HL-60 (cell line): Measurements from ENCODE around the gene ZC3H4.

Source experiments
- DNase-seq, 2 experiments: peaks; one replicate each; pipeline ENCODE4 v3.0.0-alpha.2; 2010 to 2020; ENCODE audit warnings: low read depth in 1 of 2, low spot score in 1 of 2
- H3K27ac ChIP-seq: fragments of 250-450 bp; sonication (Bioruptor Pico); replicated peaks from 2 replicates; pipeline ENCODE4 v1.5.1; 2020; ENCODE audit warnings: mild to moderate bottlenecking, moderate library complexity
- H3K27me3 ChIP-seq: fragments of 250-450 bp; sonication (Bioruptor Pico); 2 replicates; pipeline ENCODE4 v1.5.1; 2021; ENCODE audit warnings: mild to moderate bottlenecking, moderate library complexity; ENCODE audit not compliant: insufficient read depth, poor library complexity, severe bottlenecking
- H3K4me3 ChIP-seq: replicated peaks from 2 replicates; pipeline ENCODE4 v1.5.1; 2011; ENCODE audit warnings: mild to moderate bottlenecking, control low read depth, low read length; ENCODE audit not compliant: insufficient read depth
- GABPA ChIP-seq: IDR thresholded peaks from 2 replicates; pipeline ENCODE4 v1.6.1; 2012; ENCODE audit warnings: low read depth
- POLR2AphosphoS5 ChIP-seq: IDR thresholded peaks from 2 replicates; pipeline ENCODE4 v1.6.1; 2012; ENCODE audit warnings: low read depth
- SPI1 ChIP-seq: IDR thresholded peaks from 2 replicates; pipeline ENCODE4 v1.6.1; 2012; ENCODE audit warnings: low read depth, mild to moderate bottlenecking, borderline replicate concordance
- TF ChIP-seq, protein P1 (sequence below): IDR thresholded peaks from one replicate; pipeline ENCODE4 v1.5.1; 2011; ENCODE audit warnings: low read length, control low read depth, inconsistent platforms; ENCODE audit not compliant: insufficient read depth
- TF ChIP-seq, protein P2 (sequence below): IDR thresholded peaks from 2 replicates; pipeline ENCODE4 v1.6.1; 2012; ENCODE audit warnings: low read depth; ENCODE audit not compliant: insufficient replicate concordance

The ZC3H4 gene

DNA sequence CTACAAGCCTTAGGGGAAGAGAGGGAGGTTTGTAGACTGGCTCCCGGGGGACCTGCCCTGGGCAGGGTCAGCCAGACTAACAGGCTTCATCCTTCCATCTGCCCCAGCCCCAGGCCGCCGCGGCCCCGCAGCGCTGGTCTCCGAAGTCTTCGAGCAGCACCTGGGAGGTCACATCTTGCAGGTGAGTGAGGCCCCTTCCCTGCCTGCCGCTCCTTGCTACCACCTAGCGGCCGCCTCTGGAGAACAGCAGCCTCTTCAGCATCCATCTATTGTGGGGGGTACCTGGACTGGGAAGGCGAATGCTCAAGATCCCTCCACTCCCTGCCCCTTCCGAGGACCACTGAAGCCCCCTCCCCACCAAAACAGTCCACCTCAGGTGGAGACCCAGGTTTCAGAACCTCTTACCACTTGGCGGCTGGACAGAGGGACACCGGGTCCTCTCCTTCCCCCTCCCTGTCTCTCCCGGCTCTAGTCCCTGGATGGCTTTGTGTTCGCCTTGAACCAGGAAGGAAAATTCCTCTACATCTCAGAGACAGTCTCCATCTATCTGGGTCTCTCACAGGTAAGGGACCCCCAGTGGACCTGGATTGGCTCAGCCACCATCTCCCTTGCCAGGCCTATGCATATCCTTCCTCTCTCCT lies 81.3 kb downstream of the ZC3H4 start:
- no peak for DNase-seq
- H3K27me3 ChIP-seq: peaks cover 19% of the 10 kb centered on the region
- TF ChIP-seq SPI1: no peak
- TF ChIP-seq, protein P1, sequence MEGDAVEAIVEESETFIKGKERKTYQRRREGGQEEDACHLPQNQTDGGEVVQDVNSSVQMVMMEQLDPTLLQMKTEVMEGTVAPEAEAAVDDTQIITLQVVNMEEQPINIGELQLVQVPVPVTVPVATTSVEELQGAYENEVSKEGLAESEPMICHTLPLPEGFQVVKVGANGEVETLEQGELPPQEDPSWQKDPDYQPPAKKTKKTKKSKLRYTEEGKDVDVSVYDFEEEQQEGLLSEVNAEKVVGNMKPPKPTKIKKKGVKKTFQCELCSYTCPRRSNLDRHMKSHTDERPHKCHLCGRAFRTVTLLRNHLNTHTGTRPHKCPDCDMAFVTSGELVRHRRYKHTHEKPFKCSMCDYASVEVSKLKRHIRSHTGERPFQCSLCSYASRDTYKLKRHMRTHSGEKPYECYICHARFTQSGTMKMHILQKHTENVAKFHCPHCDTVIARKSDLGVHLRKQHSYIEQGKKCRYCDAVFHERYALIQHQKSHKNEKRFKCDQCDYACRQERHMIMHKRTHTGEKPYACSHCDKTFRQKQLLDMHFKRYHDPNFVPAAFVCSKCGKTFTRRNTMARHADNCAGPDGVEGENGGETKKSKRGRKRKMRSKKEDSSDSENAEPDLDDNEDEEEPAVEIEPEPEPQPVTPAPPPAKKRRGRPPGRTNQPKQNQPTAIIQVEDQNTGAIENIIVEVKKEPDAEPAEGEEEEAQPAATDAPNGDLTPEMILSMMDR: peak; percentile 87
- H3K27ac ChIP-seq: no peak overlapping the region
- H3K4me3 ChIP-seq: no peak overlapping the region

DNA sequence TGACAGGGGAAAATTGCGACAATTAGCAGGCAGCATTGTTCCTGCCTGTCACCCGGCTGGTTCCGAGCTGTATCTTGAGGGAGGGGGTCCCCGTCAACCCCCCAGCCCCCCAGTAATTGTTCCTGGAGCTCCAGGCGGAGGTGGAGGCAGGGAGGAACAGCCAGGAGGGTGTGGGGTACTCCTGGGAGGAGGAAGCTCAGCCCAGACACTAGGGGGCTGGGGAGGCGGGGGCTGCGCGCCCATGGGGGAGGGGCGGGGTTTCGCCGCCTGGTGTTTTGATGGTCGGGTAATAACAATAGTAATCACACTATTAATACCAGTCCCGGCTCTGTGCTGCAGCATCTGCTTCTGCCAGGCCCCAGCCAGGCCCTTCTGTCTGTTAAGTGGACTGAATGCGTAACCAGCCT lies 85.4 kb downstream of the ZC3H4 start:
- no peak overlapping the region for H3K27ac ChIP-seq
- no peak overlapping the region for H3K4me3 ChIP-seq
- no peak for TF ChIP-seq SPI1
- TF ChIP-seq, protein P1: no peak
- no peak for TF ChIP-seq POLR2AphosphoS5
- TF ChIP-seq, protein P2, sequence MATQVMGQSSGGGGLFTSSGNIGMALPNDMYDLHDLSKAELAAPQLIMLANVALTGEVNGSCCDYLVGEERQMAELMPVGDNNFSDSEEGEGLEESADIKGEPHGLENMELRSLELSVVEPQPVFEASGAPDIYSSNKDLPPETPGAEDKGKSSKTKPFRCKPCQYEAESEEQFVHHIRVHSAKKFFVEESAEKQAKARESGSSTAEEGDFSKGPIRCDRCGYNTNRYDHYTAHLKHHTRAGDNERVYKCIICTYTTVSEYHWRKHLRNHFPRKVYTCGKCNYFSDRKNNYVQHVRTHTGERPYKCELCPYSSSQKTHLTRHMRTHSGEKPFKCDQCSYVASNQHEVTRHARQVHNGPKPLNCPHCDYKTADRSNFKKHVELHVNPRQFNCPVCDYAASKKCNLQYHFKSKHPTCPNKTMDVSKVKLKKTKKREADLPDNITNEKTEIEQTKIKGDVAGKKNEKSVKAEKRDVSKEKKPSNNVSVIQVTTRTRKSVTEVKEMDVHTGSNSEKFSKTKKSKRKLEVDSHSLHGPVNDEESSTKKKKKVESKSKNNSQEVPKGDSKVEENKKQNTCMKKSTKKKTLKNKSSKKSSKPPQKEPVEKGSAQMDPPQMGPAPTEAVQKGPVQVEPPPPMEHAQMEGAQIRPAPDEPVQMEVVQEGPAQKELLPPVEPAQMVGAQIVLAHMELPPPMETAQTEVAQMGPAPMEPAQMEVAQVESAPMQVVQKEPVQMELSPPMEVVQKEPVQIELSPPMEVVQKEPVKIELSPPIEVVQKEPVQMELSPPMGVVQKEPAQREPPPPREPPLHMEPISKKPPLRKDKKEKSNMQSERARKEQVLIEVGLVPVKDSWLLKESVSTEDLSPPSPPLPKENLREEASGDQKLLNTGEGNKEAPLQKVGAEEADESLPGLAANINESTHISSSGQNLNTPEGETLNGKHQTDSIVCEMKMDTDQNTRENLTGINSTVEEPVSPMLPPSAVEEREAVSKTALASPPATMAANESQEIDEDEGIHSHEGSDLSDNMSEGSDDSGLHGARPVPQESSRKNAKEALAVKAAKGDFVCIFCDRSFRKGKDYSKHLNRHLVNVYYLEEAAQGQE: no peak
- TF ChIP-seq GABPA: no peak
- DNase-seq: no peak
- H3K27me3 ChIP-seq: peaks cover 37% of the 10 kb centered on the region

DNA sequence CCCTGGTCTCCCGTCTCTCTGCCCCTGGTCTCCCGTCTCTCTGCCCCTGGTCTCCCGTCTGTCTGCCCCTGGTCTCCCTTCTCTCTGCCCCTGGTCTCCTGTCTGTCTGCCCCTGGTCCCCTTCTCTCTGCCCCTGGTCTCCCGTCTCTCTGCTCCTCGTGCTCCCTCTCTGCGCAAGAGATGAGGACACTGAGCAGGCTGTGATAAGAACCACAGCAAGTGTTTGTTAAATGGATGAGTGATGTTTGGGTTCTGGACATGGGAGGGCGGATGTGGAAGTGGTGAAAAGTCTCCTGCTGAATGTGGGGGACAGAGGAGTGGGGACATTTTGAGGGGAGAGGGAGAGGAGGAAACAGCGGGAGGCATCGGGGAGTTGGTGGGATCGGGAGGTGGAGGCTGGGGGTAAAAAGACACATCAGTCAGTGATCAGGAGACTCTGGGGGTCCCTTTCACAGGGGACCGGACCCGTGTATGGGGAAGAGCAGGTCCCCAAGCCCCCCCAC lies 85.9 kb downstream of the ZC3H4 start:
- peaks cover 42% of the 10 kb centered on the region for H3K27me3 ChIP-seq
- H3K4me3 ChIP-seq: no peak overlapping the region
- no peak for DNase-seq
- no peak overlapping the region for H3K27ac ChIP-seq
- no peak for TF ChIP-seq SPI1
- TF ChIP-seq, protein P1: no peak
- TF ChIP-seq POLR2AphosphoS5: no peak
- TF ChIP-seq, protein P2: no peak
- no peak for TF ChIP-seq GABPA

DNA sequence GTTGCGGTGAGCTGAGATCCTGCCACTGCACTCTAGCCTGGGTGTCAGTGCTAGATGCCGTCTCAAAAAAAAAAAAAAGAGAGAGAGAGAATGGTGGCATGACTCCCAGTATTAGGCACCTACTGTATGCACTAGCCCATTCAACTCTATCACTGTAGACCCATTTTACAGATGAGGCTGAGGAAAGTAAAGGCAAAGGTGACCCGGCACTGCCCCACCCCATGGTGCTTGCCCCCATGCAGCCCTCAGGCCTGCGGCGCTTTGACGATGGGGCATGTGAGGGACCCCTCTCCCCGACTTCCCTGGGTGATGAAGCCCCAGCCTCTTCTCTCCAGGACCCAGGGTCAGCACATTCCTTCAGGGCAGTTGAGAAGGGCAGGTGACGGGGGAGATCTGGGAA lies 86.7 kb downstream of the ZC3H4 start:
- H3K27me3 ChIP-seq: peaks cover 50% of the 10 kb centered on the region
- H3K27ac ChIP-seq: no peak overlapping the region
- no peak overlapping the region for H3K4me3 ChIP-seq
- DNase-seq: no peak
- TF ChIP-seq, protein P1: no peak
- TF ChIP-seq GABPA (no peak), SPI1 (no peak), POLR2AphosphoS5 (no peak)
- TF ChIP-seq, protein P2: no peak
